H1 (cell line): ENCODE results near the gene GLT8D1. TPM values are rescaled to one million over a fixed set of nuclear protein-coding genes. Genes with fewer than 3 reads are reported as not detected.

ENCODE experiments used
- CHD7 ChIP-seq: fragments of 300-600 bp; sonication (generic); IDR thresholded peaks from 2 replicates; pipeline ENCODE4 v1.7.1; 2012; ENCODE audit warnings: low read length, moderate library complexity, mild to moderate bottlenecking, inconsistent platforms; ENCODE audit not compliant: insufficient replicate concordance
- GABPA ChIP-seq: IDR thresholded peaks from 2 replicates; pipeline ENCODE4 v1.6.1; 2011; ENCODE audit warnings: mild to moderate bottlenecking, low read length, moderate library complexity, borderline replicate concordance; ENCODE audit not compliant: insufficient read depth
- SAP30 ChIP-seq: fragments of 300-600 bp; sonication (generic); IDR thresholded peaks from 2 replicates; pipeline ENCODE4 v1.7.1; 2012; ENCODE audit warnings: low read length, moderate library complexity, mild to moderate bottlenecking, inconsistent platforms; ENCODE audit not compliant: insufficient read depth, insufficient replicate concordance
- TCF12 ChIP-seq: IDR thresholded peaks from 2 replicates; pipeline ENCODE4 v1.6.1; 2011; ENCODE audit warnings: low read depth, mild to moderate bottlenecking, low read length
- polyA plus RNA-seq, 7 experiments: library from polyadenylated mRNA; depleted of rRNA in 3 of 7; stranded (reverse) in 5 of 7; unstranded in 2 of 7; fragments of >200 nt in 5 of 7; fragments of 200-250 nt in 2 of 7; gene quantifications; 1 replicate in 5 of 7; 2 replicates in 1 of 7; 4 replicates in 1 of 7; pipeline versions ENCODE4 v1.2.1 to v1.2.3, GENCODE V29; 2011 to 2013; ENCODE audit warnings: missing spikeins in 2 of 7, mixed read lengths in 2 of 7
- total RNA-seq: library from RNA; stranded (reverse); fragmentation: NEBNext Ultra II Directional; extraction: Animal tissue kit (Norgen Biotek cat#: 25700); gene quantifications from 2 replicates; pipeline ENCODE4 v1.2.1, GENCODE V29; 2021

GLT8D1 gene
- total and polyA plus RNA-seq, 2 of the 8 experiments (the other 6 are each of a cell fraction or from before 2014, with no cell fraction given), result 29.0 to 33.6 TPM

- TF ChIP-seq CHD7, result no peak
- no peak for TF ChIP-seq SAP30
- no peak for TF ChIP-seq TCF12
- no peak for TF ChIP-seq GABPA
- TF ChIP-seq, all 59 proteins: peak for 0
Measured at GRCh38 chr3:52688266-52688665, 17.3 kb downstream of the GLT8D1 start (continued).
